H1 (cell line): ENCODE measurements around the gene GPR42.

Experiments
- BACH1 ChIP-seq: IDR thresholded peaks from 2 replicates; pipeline ENCODE4 v1.6.1; 2012; ENCODE audit warnings: low read length, improper control_type of control experiment
- CHD1 ChIP-seq: IDR thresholded peaks from 2 replicates; pipeline ENCODE4 v1.6.1; 2012; ENCODE audit warnings: low read depth, low read length, improper control_type of control experiment
- HDAC2 ChIP-seq, 2 experiments: fragments of 300-600 bp in 1 of 2; sonication (generic) in 1 of 2; IDR thresholded peaks; 2 replicates each; pipeline ENCODE4 v1.6.1; 2011 to 2012; ENCODE audit warnings: low read depth in 2 of 2, low read length in 2 of 2, mild to moderate bottlenecking in 2 of 2, moderate library complexity in 2 of 2, borderline replicate concordance in 1 of 2, inconsistent platforms in 1 of 2
- POLR2AphosphoS5 ChIP-seq: IDR thresholded peaks from 2 replicates; pipeline ENCODE4 v1.6.1; 2011; ENCODE audit warnings: low read depth, low read length
- RAD21 ChIP-seq, 2 experiments: IDR thresholded peaks in 1 of 2; conservative IDR thresholded peaks in 1 of 2; 2 replicates each; pipeline ENCODE4 v1.6.1; 2011; ENCODE audit warnings: low read depth in 2 of 2, low read length in 2 of 2, improper control_type of control experiment in 1 of 2, inconsistent platforms in 1 of 2, mild to moderate bottlenecking in 1 of 2, moderate library complexity in 1 of 2

DNA sequence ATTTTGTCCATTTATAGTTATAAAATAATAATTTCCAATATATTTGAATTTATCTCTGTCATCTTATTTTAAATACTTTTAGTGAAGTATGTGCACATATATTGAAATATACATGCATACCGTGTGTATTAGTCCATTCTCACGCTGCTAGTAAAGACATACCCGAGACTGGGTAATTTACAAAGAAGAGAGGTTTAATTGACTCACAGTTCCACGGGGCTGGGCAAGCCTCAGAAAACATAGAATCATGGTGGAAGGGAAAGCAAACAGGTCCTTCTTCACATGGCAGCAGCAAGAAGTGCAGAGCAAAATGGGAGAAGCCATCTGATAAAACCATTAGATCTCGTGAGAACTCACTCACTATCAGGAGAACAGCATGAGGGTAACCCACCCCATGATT is 39.6 kb downstream of the GPR42 start:
- TF ChIP-seq HDAC2 (IDR thresholded peaks at IDR 0.05; ENCODE audit: borderline replicate concordance in 1 of 2, low read depth in 2 of 2, low read length in 2 of 2) (no peak), RAD21 (IDR thresholded peaks at IDR 0.05 in 1 of 2, conservative IDR thresholded peaks at IDR 0.05 in 1 of 2; ENCODE audit: low read depth in 2 of 2, low read length in 2 of 2) (no peak), POLR2AphosphoS5 (no peak), CHD1 (no peak), BACH1 (no peak)
